Muscle of arm (tissue), 12 donors: ENCODE results near the gene CREG1. TPM values are rescaled to one million over a fixed set of nuclear protein-coding genes. Genes with fewer than 3 reads are reported as not detected.
"Not testable (repeated sequence)": the region's sequence is repeated elsewhere in the genome, so short reads cannot be mapped to it uniquely, and the experiment has no call there.

Experiments
- DNase-seq: peaks from one replicate; pipeline ENCODE4 v3.0.0-alpha.2; 2013
- polyA plus RNA-seq, 12 donors: library from polyadenylated mRNA; unstranded; fragments of 120-200 nt; gene quantifications; one replicate each; pipeline ENCODE4 v1.2.1, GENCODE V29; 2013; ENCODE audit not compliant: insufficient read length in 12 of 12

The CREG1 gene
- polyA plus RNA-seq, 12 donors: 23.7 to 46.7 (median 36.3) TPM; not detected in 1

- DNase-seq: no peak
These were observed 14.1 kb upstream of the CREG1 start for GRCh38 chr1:167567663-167568062.

DNA sequence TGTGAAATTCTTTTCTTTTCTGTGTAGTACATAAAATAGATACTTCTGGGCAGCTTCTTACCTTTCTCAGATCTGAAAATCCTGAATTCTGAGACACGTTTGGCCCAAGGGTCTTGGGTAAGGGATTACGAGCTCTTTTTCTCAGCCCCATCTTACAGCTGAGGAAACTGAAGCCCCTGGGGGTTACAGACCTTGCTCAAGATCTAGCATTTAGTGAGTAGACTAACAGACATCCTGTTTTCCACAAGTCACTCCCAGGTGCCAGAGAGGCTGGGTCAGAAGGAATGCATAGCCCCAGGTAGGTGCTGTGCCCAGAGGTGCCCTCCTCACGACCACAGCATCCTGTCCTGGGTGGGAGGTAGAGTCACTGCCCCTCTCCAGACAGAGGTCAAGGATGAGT is 13.2 kb upstream of the CREG1 start:
- no peak for DNase-seq

DNA sequence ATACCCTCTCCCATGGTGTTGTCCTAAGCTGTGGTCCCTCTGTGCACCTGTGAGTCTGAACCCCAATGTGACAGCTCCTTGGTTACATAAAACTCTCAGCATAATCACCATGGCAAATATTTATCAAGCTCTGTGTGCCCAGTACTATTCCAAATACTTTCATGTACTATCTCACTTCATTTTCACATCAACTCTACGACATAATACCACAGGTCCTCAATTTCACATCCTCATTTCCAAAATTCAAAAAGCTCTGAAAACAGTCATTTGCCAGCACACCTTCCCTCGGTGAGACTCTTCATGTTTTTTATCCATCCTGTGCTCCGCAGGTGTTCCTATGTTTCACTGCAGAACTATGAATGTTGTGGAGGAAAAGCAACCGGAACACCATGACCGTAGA is 12.4 kb upstream of the CREG1 start:
- no peak for DNase-seq

DNA sequence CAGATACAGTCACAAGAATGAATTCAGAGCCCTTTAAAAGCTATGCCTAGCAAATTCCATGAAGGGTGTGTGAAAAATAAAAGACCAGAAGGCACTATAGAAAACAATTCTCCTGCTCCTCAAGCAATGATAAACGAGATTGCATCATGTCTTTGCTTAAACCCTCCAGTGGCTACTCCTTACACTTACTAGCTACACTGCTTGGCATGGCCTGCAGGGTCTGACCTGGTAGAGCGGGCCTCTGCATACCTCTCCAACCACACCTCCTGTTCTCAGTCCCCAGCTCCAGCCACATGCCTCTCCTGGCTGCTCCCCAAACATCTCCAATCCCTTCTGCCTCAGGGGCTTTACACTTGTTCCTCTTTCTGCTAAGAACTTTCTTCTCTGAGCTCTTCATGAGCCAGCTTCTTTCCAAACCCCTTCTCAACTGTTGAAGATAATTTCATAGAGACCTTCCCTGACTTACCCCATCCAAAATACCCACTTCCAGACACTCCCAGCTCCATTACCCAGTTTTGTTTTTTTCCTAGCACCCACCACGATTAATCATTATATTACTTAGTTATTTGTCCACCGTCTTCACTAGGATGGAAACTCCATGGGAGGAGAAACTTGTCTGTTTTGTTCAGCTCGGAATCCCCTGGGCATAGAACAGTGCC is 11.2 kb upstream of the CREG1 start:
- no peak for DNase-seq

GRCh38 chr1:167563579-167564246 is 10.2 kb upstream of the CREG1 start:
- DNase-seq: peak; percentile 18

- DNase-seq: no peak
These were observed 9.1 kb upstream of the CREG1 start for GRCh38 chr1:167562702-167563101.

DNA sequence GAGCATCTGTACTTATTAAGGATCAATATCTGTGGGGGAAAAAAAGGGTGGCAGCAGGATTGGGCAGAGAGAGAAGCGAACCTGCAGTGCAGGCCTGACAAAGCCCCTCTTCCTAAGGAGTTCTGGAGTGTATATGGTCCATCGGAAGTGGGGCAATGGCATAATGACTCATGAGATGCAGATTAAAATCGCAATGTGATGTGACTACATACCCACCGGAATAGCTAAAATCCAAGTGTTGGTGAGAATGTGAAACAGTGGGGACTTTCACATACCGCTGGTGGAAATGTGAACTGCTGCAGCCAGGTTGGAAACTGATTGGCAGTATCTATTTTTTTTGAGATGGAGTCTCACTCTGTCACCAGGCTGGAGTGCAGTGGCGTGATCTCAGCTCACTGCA is 8.2 kb upstream of the CREG1 start:
- no peak for DNase-seq

- DNase-seq: peak; percentile 61
These were observed 2.6 kb upstream of the CREG1 start for GRCh38 chr1:167555971-167556714.

DNA sequence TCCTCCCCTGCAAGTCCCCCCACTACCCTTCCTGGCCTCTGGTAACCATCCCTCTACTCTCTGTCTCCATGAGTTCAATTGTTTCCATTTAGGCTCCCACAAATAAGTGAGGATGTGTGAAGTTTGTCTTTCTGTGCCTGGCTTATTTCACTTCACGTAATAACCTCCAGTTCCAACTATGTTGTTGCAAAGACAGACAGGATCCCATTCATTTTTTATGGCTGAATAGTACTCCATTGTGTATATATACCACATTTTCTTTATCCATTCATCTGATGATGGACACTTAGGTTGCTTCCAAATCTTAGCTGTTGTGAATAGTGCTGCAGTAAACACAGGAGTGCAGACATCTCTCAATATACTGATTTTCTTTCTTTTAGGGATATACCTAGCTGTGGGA is 1.5 kb upstream of the CREG1 start:
- DNase-seq: not testable (repeated sequence)

DNA sequence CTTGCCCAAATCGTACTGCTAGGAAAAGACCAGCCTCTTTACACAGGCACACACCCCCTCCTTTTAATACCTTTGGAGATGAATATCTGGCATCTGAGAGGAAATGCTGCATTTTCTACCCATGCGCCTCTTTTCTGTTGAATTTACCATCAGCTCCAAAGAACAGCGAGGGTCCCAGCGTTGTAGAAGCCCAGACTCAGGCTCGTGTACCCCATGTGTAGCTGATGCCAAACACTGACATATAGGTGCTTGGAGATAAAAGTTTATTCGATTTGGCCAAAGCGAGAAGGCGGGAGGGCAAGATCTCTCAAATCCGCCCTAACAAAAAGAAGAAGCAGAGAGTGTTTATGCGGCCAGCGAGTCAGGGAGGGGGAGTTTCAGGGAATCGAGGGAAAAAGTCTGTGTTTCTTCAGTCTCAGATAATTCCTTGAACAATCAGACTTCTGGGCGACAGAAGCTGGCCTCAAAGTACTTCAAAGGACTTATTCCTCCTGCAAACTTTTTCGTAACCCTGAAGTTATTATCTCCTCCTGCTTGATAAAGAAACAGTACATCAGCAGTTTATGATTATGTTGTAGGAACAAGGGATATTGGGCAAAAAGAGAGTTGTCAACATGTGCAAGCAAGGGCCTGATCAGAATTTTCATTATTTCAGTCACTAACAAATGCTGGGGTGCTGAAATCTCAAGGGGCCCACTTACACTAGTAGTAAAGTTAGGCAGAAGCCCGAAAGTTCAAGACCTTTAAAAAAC is 642 bp upstream of the CREG1 start:
- DNase-seq: no peak

- no peak for DNase-seq
These were observed 2.2 kb downstream of the CREG1 start for GRCh38 chr1:167551362-167551761.

- no peak for DNase-seq
These were observed 5.3 kb downstream of the CREG1 start for GRCh38 chr1:167548059-167548932.

GRCh38 chr1:167546935-167547334 is 6.6 kb downstream of the CREG1 start:
- DNase-seq: no peak

GRCh38 chr1:167545349-167545748 is 8.2 kb downstream of the CREG1 start:
- DNase-seq: no peak

- no peak for DNase-seq
These were observed 9.0 kb downstream of the CREG1 start for GRCh38 chr1:167544447-167545093.

GRCh38 chr1:167543199-167543990 is 10.2 kb downstream of the CREG1 start:
- DNase-seq: no peak

GRCh38 chr1:167542109-167543032 is 11.2 kb downstream of the CREG1 start:
- no peak for DNase-seq

DNA sequence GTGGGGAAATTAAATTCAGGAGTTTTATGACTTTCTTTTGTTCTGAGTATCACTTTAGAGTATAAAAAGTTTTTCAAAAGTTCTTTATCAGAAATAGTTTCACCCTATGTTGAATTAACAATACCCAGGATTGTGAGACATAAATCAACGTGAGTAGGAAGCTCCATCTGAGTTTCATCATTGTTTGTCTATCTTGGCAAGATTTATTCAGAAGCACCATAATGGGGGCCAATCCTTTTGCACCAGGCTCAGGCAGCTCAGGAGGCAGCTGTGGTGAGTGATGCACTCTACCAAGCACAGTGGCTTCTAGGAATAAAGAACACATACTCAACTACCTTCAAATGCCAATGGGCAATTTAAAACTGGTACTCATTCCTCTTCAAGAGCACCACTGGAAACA is 12.0 kb downstream of the CREG1 start:
- no peak for DNase-seq

- DNase-seq: no peak
These were observed 12.6 kb downstream of the CREG1 start for GRCh38 chr1:167541003-167541402.
